Stimulated activated CD4-positive, alpha-beta T cell treated with anti-CD3 and anti-CD28 coated beads, Interleukin-15, amount 100 ng/mL, for 48 hours (primary cell): ENCODE measurements around the gene ITGB1BP1.
"Not testable (repeated sequence)": the region's sequence is repeated elsewhere in the genome, so short reads cannot be mapped to it uniquely, and the experiment has no call there.

Experiments
- DNase-seq, 2 donors: peaks; one replicate each; pipeline ENCODE4 v3.0.0-alpha.2; 2020; ENCODE audit warnings: low read depth in 2 of 2

ITGB1BP1 gene

GRCh38 chr2:9400268-9401058 lies 22.9 kb downstream of the ITGB1BP1 start:
- DNase-seq = no peak

DNA sequence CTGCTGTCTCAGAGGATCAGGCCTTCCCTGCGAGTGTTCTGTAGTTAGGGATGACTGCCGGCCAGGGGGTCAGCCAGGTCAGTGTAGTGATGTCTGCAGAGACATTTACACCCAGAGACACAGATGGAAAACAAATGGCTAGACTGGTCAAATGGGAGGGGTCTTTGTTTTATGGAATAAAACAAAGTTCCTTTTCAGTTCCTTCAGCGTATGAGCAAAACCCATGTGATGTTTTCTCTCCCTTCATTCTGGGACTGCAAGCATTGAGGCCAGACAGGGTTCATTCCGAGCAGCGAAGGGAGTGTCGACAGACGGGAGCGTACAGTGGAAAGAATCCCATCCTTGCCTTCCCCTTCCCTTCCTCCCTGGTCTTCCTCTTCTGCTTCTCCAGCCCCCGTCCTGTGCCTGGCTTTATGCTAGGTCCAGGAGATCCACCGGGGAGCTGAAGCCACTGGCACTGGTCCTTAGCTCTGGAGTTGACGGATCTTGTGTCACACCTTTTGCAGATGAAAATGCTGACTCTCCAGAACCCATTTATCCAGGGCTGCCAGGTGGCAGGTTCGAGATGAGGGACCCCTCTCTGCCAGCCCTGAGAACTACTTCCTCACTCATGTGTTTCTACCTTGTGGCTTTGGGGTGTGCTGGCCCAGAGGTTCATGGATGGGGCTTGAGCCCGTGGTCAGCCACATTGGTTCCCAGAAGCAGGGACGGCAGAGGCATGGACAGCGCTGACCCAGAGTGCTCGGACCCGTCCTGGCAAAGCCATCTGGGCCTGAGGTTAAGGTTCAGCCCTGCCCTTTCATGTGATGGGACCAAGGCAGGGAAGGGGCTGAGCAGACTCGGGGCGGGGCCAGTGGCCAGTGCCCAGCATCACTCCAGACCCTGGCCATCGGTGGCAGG lies 24.2 kb downstream of the ITGB1BP1 start:
- DNase-seq = no peak

- DNase-seq = not testable (repeated sequence)
Observed at GRCh38 chr2:9398251-9398650, 25.1 kb downstream of the ITGB1BP1 start.

- no peak for DNase-seq
Observed at GRCh38 chr2:9397201-9397600, 26.1 kb downstream of the ITGB1BP1 start.

- DNase-seq = no peak
Observed at GRCh38 chr2:9394816-9395215, 28.5 kb downstream of the ITGB1BP1 start.

DNA sequence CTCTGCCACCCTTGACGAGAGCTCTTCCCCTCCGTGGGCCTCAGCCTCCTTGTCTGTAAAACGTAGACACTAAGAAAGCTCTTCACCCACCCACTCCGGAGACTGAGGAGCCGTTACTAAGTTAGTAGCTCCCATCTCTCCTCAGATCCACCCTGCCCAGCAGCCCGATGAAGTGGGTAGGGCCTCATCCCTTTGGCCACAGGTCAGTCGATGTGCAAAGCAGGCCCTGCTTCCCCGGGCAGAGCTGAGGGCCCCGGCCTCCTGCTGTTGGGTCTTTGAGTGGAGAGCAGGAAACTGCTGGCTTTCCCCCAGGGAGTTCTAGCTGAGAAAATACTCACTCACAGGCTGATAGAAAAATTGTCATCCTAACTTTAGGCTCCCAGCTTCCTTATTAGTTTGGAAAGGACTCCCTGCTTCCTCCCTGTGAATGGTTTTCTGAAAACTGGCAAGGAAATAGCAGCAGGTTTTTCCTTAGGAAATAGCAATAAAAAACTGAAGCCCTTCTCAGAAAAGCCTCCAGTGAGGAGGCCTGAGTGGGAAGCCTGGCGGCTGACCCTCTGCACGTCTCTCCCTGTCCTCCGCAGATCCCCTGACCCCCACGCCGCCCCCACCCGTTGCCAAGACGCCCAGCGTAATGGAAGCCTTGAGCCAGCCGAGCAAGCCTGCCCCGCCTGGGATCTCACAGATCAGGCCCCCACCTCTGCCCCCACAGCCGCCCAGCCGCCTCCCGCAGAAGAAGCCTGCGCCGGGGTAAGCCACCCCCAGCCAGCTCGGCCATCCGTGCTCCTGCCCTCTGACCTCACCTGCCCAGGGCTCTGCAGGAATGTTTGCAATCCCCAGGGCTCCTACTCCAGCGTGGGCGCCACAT lies 30.2 kb downstream of the ITGB1BP1 start:
- DNase-seq = no peak

GRCh38 chr2:9391961-9392720 lies 31.2 kb downstream of the ITGB1BP1 start:
- DNase-seq = no peak

DNA sequence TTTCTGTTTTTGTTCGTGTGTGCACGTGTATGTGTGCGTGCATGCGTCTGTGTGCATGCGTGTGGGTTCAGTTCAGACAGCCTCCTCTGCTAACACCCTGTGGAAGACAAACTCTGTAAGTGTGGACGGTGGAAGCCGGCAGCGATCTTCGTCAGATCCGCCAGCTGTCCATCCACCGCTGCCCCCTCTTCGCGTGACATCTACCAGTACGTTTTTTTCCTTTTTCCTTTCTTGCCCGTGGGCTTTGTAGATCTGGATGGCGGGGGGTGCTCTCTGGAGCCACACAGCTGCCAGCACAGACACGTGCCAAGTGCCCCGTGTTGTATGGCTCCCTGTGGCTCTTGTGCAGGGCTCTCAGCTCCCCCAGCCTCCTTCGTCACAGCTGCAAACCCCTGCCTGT lies 32.3 kb downstream of the ITGB1BP1 start:
- DNase-seq = no peak

DNA sequence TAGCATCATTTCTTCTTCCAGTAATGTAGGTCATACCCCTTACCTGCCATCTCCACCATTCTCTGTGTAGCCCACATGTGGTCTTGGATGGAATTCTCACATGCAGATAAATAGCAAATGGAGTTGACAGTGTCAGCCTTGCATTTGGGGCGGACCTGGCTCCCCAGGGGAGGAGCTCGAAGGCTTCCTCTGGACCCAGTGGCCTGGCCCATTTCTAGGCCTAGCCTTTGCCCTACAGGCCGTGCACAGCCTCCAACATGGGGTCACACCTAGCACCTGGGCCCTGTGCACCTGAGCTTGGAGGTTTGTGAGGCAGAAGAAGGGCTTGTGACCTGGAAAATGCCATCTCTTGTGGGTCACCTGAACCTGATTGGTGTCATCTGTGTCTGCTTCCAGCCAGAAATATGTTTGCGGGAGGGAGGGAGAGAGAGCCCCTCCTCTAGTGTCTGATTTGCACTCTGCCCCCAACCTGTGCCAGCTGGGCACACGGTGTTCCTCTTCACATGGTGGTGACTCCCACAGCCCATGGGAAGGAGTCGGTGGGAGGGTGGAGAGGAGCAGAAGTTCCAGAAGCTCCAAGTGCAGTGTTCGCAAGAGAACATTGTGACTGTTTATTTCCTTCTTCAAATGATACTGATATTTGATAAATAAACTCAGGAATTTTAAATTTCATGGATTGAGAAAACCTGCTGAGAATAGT lies 33.0 kb downstream of the ITGB1BP1 start:
- no peak for DNase-seq

GRCh38 chr2:9388950-9389911 lies 34.1 kb downstream of the ITGB1BP1 start:
- DNase-seq = no peak

GRCh38 chr2:9388199-9388681 lies 35.1 kb downstream of the ITGB1BP1 start:
- no peak for DNase-seq

DNA sequence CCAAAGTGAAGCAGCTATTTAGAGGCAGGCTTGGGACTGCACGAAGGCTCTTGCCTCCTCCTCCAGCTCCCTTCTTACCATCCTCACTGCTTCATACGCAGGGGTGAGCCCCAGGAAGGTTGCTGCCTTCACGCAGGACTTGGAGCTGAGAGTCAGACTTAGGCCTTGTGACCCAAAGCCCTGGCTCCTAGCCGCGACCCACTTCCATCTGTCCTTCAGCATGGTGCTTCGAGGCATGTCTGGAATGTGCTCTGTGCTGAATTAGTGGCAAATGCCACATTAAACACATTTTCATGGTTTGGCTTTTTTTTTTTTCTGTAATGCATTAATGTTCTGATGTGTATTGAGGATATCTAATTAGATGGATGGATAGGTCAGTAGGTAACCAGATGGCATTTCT lies 37.5 kb downstream of the ITGB1BP1 start:
- no peak for DNase-seq

DNA sequence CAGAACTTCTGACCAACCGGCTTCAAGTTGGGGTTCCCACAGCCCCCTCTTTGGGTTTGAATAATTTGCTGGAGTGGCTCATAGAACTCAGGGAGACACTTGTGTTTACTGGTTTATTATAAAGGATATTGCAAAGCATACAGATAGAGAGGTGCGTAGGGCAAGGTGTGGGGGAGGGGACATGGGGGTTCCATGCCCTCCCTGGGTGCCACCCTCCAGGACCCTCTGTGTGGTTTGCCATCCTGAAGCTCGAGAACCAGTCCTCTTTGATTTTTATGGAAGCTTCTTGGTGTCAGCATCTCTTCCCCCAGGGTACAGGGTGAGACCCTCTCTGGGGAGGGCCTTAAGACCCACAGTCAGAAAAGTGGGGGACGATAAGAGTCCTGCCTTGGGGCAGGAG lies 38.8 kb downstream of the ITGB1BP1 start:
- DNase-seq = no peak

GRCh38 chr2:9382604-9383235 lies 40.6 kb downstream of the ITGB1BP1 start:
- no peak for DNase-seq

GRCh38 chr2:9380702-9381628 lies 42.4 kb downstream of the ITGB1BP1 start:
- DNase-seq = no peak

DNA sequence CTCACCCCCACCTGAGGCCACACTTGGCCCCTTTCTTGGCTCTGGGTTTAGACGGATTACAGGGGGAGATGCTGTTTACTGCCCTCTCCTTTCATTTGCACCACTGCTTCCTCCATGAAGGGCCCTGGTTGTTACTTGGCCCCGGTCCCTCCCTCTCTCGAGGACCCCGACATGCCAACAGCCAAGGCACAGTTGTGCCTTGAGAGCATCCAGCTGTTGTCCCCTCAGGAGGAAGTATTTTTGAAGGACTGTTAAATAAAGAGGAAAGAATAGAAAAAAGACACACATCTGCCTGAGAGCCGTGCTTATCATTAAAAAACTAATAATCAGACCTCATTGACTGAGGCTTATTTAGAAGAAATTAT lies 44.0 kb downstream of the ITGB1BP1 start:
- DNase-seq = no peak
